ENCODE measurements around the gene ADAMTS17.

DNA sequence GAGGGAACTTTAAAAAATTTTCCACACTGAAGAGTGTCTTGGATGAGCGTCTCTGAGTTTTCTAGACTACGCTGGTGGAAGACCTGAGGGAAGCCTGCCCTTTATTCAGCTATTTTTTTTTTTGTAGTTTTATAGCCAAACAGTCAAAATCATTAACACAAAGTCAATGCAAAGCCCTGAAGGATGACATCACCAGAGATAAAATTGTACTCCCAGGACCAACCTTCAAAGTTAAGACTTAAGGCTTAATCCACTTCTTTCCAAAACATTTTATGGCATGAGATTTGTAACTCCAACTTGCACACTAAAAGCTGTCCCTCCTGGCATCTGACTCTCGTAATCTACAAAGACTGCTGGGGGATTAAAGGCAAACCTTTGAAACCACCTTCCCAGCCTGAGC, 345.1 kb downstream of the ADAMTS17 start:
- TF ChIP-seq, protein P1, sequence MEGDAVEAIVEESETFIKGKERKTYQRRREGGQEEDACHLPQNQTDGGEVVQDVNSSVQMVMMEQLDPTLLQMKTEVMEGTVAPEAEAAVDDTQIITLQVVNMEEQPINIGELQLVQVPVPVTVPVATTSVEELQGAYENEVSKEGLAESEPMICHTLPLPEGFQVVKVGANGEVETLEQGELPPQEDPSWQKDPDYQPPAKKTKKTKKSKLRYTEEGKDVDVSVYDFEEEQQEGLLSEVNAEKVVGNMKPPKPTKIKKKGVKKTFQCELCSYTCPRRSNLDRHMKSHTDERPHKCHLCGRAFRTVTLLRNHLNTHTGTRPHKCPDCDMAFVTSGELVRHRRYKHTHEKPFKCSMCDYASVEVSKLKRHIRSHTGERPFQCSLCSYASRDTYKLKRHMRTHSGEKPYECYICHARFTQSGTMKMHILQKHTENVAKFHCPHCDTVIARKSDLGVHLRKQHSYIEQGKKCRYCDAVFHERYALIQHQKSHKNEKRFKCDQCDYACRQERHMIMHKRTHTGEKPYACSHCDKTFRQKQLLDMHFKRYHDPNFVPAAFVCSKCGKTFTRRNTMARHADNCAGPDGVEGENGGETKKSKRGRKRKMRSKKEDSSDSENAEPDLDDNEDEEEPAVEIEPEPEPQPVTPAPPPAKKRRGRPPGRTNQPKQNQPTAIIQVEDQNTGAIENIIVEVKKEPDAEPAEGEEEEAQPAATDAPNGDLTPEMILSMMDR (IDR thresholded peaks at IDR 0.05): no peak
- TF ChIP-seq POLR2A (IDR thresholded peaks at IDR 0.05): no peak

All from heart left ventricle (tissue), 13 donors.